ENCODE results near the gene USP20.

The USP20 gene

DNA sequence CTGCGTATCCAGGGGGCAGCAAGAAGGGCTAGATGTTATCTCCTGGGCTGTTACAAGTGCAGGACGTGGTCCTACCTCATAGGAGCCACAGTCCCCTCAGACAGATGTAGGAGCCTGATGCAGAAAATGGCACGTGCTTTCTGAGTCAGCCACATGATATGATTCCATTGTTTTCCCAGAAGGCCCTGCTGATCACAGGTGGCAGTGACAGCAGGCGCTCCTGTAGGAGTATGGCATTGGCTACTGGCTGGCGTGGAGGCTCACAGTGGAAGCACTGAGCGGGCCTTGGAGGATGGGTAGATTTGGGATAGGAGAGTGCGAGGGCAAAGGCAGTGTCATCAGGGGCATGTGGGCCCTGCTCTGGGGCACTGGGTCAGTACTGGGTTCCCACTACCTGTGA, 21.9 kb downstream of the USP20 start:
- no peak for DNase-seq (ENCODE audit: low read depth)

DNA sequence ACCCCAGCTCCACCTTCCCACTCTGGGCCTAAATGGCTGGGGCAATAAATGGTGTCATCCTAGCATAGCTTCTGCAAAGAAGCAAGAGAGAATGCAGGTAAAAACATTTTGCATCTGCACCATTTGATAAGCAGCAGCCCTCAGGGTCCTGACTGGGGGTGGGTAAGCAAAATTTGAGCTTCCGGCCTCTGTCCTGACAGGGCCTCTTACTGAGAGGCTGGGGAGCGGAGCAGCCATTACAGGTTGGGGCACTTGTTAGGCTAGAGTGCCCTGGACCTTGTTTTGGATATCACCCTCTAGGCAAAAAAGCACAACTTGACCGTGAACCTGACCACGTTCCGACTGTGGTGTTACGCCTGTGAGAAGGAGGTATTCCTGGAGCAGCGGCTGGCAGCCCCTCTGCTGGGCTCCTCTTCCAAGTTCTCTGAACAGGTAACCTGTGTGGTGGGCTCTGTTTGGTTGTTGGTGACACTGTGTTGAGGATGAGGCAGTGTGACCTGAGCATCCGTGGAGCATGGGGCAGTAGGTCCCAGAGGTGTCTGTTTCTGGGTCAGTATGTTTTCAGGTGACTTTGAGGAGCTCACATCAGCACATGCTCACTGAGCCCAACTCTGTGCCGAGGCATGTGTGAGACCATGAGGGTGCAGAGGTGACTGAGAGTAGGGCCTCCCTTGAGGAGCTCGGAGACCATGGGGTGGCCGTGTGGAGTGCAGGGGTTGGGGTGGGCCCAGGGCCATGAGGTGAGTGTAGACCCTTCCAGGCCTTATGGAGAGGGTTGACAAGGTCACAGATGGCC, 23.1 kb downstream of the USP20 start:
- DNase-seq (ENCODE audit: low read depth), result no peak

DNA sequence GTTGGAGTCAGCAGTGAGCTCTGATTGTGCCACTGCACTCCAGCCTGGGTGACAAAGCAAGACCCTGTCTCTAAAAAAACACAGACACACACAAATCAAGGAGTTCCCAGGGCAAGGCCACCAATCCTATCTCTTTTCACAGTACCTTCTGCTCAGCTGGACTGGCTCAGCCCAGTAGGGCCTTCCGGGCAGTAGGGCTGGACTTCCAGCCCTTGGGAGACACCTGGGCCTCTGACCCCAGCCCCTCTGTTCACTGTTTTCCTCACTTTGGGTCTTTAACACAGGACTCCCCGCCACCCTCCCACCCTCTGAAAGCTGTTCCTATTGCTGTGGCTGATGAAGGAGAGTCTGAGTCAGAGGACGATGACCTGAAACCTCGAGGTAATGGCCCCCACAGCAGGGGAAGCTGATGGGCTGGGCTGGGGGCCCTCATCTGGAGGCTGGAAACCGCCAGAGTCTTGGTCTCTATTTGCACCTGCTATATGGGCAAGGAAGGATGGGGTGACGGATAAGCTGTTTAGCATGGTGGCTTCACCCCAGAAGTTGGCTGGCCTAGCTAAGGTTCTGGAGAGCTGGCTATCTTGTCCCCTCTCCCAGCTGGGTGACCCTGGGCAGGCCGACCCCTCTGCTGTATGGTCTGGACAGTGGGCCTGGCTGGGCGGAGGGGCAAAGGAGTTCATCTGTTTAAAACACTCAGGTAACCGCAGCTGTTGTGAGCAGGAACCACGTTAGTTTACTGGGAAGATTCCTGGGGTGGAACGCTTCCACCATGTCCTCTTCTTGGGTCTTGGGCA, 25.6 kb downstream of the USP20 start:
- DNase-seq (ENCODE audit: low read depth), result no peak

DNA sequence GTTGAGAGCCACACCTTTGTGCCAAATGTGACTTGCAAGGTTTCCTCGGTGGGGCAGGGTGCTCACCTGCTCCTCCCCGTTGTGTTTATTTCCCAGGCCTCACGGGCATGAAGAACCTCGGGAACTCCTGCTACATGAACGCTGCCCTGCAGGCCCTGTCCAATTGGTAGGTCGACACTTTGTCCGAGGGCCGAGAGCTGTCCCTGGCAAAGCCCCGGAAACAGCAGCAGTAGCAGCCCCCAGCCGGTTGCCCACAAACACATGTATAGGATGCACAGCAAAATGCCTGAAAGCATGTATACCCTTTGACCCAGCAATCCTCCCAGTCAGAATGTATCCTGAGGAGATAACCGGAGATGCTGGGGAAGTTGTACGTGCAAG, 26.2 kb downstream of the USP20 start:
- DNase-seq (ENCODE audit: low read depth), result no peak

DNA sequence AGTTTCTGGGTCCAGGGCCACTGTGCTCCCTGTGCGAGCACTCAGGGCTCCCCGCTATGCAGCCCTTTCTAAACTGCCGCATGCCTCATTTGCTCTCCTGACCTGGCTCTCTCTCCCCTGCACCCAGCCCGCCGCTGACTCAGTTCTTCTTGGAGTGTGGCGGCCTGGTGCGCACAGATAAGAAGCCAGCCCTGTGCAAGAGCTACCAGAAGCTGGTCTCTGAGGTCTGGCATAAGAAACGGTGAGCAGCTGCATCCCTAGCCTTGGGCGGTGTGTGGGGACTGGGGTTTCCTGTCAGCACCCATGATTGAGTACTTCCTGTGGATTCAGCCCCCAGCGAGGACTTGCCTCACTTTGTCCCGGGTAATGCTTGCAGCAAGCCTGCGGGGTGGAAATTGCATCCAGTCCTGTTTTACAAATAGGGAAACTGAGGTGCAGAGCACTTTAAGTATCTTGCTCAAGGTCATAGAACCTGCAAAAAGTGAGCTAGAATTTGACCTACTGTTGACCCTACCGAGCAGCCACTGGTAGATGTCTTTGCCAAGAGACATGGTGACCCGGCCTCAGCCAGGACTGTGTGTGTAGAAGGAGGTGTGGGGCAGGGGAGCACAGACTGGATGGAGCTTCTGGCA, 27.9 kb downstream of the USP20 start:
- peak; percentile 78 for DNase-seq (ENCODE audit: low read depth)

DNA sequence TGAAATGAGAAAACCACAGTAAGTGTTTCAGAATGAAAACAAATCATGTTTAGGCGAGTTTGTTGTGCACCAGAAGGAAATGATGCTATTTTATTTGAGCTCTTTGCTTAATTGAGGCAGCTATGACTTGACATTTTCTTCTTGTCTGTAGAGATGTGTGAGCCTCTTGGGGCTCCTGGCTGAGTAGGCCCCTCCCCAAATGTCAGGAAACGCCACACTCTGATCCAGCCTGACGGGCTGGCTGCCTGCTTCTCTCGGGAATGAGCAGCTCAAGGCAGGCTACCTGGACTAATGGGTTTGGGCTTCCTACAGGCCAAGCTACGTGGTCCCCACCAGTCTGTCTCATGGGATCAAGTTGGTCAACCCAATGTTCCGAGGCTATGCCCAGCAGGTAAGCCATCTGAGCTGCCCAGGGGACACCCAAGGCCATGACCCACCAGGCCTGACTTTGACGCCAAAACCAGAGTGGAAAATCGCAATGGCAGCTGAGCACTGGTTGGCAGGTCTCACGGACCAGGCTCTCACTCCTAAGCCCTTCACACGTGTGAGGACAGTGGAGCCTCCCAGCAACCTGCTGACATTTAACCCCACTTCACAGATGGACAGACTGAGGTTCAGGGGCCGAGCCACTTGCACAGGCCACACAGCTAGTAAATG, 29.9 kb downstream of the USP20 start:
- no peak for DNase-seq (ENCODE audit: low read depth)

DNA sequence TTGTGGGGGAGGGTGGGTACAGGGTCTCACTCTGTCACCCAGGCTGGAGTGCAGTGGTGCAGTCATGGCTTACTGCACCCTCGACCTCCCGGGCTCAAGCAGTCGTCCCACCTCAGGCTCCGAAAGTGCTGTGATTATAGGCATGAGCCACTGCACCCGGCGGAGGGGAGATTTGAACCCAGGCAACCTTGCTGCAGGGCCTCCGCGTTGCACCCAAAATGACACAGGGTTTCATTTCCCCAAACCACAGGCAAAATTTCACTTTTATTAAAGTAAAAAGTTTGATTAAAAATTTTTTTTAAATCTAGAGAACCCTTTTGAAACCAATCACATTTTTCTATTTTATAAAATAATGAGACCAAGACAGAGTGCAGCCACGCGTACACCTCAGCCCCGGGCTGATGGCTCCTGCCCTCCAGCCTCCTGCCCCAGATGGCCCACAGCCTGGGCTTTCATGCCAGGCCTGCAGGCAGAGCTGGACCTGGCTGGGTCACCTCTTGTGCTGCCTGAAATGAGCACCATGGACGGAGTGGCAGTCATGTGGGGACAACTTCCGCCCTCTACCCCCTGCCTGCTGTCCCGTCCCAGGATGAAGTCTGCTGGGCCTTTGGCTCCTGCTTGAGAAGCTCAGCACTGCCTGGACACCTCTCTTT, 30.5 kb downstream of the USP20 start:
- no peak for DNase-seq (ENCODE audit: low read depth)

DNA sequence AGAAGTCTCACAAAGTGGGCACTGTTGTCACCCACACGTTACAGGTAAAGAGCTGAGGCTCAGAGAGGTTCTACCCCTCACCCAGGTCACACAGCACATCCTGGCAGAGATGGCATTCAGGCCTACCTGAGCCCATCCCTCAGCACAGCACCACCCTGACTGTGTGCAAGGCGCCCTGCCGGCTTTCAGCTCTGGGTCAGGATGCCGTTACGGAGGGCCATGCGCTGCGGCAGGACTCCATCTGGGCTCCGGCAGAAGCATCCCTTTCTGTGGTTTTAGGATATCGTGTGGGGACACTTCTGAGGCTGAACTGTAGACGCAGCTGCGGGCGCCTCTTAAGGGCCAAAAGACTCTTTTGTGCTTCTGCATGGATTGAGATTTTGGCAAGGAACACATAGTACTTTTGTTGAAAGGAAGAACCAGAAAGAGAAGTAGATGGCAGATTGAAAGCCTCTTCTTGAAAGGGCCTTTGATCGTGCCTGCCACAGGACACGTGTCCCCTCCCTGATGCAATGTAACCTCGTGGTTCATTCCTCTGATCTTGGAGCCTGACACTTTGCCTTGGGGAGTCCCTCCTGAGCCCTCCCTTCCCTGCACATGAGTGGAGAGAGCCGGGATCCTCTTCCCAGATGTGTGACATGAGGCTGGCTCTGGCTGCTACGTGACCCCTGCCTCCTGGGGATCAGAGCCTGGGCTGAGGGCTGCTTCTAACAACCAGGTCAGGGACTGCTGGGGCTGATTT, 31.3 kb downstream of the USP20 start:
- DNase-seq (ENCODE audit: low read depth), result peak; percentile 62

DNA sequence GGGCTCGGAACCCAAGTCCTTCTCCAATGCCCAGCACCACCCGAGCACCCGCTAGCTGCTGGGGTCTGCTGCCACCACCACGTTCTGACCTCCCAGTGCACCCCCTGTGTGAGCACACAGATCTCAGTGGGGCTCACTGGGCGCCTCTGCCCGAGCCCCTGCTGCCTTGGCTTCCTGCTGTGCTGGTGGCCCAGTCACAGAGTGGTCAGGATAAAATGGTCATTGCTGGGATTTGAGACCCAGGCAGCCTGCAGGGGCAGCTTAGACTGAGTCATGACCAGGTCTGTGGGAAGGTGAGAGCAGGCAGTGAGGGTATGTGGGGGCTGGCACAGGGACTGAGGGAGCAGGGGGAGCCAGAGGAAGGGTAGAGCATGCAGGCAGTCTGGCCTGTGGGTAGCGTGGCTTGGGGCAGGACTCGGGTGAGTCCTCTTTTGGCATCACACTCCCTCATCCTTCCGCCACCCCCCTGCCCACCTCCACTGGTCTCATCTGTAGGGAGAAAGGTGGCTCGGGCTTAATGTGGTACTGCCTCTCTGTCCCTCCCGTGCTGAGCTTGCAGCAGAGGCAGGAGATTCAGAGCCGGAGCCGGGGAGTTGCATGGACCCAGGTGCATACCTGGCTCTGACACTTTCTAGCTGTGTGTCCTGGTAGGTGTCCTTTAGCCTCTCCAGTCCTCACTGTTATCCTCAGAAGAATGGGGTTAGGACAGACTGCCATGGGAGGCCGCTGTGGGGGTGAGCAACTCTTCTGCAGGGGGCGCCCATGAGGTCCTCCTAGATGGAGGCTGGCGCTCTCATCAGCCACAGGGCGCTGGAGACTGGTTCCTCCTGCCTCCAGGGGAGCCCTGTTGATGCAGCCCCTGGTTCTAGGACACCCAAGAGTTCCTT, 32.1 kb downstream of the USP20 start:
- no peak for DNase-seq (ENCODE audit: low read depth)

DNA sequence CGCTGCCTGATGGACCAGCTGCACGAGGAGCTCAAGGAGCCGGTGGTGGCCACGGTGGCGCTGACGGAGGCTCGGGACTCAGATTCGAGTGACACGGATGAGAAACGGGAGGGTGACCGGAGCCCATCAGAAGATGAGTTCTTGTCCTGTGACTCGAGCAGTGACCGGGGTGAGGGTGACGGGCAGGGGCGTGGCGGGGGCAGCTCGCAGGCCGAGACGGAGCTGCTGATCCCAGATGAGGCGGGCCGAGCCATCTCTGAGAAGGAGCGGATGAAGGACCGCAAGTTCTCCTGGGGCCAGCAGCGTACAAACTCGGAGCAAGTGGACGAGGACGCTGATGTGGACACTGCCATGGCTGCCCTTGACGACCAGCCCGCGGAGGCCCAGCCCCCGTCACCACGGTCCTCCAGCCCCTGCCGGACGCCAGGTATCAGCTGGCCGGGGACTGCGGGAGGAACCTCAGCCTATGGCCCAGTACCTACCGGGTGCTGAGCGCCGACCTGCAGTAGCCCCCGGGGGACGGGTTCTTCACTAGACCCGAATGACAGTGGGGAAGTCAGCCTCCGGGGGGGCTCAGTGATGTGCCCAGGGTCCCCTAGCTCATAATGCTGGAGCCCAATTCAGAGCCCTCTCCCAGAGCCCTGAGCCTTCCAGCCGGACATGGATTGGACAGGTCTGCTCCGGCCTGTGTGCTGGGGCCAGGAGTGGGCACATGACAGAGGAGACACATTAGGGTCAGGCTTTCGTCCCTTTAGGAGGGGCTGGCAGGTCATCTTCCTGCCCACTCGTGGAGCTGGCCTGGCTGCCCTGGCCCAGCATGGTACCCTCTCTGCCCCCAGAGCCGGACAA, 33.0 kb downstream of the USP20 start:
- no peak for DNase-seq (ENCODE audit: low read depth)

DNA sequence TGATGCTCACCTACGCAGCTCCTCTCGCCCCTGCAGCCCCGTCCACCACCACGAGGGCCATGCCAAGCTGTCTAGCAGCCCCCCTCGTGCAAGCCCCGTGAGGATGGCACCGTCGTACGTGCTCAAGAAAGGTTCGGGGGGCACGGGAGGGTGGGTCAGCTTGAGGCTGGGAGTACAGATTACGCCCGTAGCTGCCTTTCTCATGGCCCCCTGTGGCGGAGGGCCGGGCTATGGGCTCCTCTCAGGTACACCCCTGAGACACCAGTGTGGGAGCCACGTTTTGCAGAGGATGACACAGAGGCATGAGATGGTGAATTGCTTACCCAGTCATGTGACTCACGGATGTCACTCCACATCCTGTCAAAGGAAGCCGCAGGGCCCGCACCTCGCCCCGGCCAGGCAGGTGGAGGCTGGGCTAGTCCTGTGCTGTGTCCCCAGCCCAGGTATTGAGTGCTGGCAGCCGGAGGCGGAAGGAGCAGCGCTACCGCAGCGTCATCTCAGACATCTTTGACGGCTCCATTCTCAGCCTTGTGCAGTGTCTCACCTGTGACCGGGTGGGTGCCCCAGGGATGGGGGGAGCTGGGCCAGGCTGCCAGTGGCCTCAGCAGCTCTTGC, 33.7 kb downstream of the USP20 start:
- DNase-seq (ENCODE audit: low read depth), result peak; percentile 97

DNA sequence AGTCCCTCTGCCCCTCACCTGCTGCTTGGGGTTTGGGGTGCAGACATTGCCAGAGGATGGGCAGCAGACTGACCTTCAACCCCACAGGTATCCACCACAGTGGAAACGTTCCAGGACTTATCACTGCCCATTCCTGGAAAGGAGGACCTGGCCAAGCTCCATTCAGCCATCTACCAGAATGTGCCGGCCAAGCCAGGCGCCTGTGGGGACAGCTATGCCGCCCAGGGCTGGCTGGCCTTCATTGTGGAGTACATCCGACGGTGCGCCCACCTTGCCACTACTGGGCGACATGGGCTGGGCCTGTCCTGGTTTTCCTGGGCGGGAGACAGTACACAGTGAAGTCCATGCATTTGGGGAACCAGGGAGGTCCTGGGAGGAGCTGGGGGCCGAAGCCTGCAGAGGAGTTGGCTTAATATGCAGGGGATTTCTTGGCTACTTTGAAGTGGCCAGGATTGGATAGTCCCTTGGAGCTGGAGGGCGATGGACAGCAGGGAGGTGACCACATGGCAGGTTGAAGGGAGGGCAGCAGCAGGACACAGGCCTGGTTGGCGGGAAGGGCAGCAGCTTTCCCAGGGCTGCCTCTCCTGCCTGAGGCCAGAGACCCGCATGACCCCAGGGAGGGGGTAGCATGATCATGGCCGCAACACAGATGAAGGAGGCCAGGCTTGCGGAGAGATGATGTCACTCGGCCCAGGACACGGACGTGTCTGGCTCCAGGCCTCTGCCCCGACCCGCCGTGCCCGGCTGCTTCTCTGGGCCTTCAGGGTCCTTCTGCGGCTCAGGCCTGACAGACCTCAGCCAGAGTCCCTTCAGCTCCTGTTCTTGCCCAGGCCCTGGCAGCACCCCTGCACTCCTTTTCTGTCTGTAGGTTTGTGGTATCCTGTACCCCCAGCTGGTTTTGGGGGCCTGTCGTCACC, 34.6 kb downstream of the USP20 start:
- no peak for DNase-seq (ENCODE audit: low read depth)

DNA sequence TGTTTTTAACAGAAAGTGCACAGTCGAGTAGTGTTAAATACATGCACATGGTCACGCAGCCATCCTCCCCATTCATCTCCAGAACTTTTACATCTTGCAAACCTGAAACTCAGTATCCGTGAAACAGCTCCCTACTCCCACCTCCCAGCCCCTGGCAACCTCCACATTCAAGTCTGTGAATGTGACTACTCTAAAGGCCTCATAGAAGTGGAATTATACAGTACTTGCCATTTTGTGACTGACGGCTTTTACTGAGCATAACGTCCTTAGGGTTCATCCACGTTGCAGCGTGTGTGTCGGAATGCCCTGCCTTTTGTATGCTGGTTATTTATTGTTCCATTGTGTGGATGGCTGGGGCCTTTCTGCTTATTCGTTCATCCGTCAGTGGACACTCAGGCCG, 35.8 kb downstream of the USP20 start:
- DNase-seq (ENCODE audit: low read depth), result no peak

DNA sequence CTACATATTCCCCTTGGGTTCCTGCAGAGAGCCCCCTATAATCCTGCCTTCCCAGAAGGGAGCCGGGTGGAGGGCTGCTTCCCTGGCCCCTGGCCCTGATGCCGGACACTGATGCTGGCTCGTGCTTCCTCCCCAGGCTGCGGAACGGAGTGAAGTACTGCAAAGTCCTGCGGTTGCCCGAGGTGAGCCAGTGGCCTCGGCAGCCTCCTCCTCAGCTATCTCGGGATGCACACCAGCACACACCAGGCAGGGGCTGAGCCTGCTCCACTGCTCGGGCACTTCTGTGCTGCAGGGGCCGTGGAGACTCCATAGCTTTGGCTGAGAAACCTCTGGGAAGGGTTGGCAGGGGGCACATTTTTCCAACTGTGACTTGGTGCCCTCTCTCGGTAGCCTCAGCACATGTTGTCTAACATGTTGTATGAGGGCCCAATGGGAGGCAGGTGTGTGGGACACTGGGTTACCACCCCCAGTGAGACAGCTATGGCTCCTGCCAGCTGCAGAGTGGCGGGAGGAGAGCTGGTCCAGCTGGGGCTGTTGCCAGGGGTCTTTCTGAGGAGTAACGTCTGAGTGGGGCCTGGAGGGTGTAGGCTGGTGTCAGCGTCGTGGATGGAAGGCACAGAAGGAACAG, 38.4 kb downstream of the USP20 start:
- DNase-seq (ENCODE audit: low read depth), result no peak

DNA sequence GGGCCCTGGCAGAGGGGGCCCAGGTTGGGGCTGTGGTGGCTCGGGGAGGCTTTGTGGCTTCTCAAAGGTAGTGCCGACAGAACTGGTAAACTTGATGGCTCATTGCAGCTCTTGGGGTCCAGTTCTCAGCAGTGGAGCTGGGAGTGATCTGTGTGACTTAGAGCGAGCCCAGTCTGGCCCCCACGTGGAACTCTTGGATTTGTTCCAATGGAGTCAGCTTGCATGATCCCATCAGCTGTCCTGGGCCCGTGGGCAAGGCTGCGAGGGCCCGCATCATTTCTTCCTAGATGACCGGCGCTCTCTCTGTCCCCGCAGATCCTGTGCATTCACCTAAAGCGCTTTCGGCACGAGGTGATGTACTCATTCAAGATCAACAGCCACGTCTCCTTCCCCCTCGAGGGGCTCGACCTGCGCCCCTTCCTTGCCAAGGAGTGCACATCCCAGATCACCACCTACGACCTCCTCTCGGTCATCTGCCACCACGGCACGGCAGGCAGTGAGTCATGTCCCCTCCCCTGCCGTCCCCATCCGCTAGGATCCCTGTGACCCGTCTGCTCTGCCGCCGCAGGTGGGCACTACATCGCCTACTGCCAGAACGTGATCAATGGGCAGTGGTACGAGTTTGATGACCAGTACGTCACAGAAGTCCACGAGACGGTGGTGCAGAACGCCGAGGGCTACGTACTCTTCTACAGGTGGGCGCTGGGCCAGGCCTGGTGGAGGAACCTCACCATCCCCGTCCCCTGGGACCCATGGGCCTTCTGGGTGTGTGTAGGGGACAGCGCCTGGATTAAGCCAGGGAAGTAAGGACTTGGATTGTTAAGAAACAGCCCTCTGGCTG, 39.2 kb downstream of the USP20 start:
- no peak for DNase-seq (ENCODE audit: low read depth)

DNA sequence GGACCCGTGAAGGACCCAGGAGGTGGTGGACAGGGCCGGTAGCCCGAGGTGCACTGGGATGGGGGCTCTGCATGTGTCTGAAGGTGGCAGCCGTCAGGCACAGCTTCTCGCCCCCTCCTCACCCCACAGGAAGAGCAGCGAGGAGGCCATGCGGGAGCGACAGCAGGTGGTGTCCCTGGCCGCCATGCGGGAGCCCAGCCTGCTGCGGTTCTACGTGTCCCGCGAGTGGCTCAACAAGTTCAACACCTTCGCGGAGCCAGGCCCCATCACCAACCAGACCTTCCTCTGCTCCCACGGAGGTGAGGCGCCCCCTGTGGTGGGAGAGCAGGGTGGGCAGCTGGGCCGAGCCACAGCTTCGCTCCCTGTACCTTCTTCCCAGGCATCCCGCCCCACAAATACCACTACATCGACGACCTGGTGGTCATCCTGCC, 39.9 kb downstream of the USP20 start:
- no peak for DNase-seq (ENCODE audit: low read depth)
